Neural progenitor cell (in vitro differentiated cells): ENCODE measurements around the gene ZNF148.

Experiments
- CTCF ChIP-seq: fragments of 200-600 bp; sonication (generic); IDR thresholded peaks from 2 replicates; pipeline ENCODE4 v1.5.1; 2017; ENCODE audit warnings: antibody characterized with exemption, mild to moderate bottlenecking
- EZH2 ChIP-seq: fragments of 200-600 bp; sonication (generic); IDR thresholded peaks from 2 replicates; pipeline ENCODE4 v1.6.1; 2017; ENCODE audit warnings: antibody characterized with exemption, mild to moderate bottlenecking, moderate library complexity
- EZH2phosphoT487 ChIP-seq: fragments of 200-600 bp; sonication (generic); IDR thresholded peaks from 2 replicates; pipeline ENCODE4 v1.6.1; 2017; ENCODE audit warnings: antibody characterized with exemption

GRCh38 chr3:125257536-125257935 lies 117.6 kb downstream of the ZNF148 start:
- TF ChIP-seq EZH2phosphoT487 (no peak), CTCF (no peak), EZH2 (no peak)
